Measurements from ENCODE around the gene LCN6.

The LCN6 gene

DNA sequence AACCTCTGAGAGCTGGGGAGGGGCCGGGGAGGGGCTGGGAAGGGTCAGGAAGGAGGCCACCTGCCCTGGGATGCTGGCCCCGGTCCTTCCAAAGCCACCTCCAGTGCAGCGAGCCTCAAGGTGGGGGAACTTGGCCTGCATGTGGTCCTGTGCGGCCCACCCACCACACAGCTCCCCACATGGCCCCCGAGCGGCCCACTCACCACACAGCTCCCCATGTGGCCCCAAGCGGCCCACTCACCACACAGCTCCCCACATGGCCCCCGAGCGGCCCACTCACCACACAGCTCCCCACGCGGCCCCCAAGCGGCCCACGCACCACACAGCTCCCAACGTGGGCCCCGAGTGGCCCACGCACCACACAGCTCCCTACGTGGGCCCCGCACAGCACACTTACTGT, 3.6 kb downstream of the LCN6 start:
- DNase-seq (ENCODE audit: low read depth in 2 of 2, low spot score in 1 of 2) = no peak

DNA sequence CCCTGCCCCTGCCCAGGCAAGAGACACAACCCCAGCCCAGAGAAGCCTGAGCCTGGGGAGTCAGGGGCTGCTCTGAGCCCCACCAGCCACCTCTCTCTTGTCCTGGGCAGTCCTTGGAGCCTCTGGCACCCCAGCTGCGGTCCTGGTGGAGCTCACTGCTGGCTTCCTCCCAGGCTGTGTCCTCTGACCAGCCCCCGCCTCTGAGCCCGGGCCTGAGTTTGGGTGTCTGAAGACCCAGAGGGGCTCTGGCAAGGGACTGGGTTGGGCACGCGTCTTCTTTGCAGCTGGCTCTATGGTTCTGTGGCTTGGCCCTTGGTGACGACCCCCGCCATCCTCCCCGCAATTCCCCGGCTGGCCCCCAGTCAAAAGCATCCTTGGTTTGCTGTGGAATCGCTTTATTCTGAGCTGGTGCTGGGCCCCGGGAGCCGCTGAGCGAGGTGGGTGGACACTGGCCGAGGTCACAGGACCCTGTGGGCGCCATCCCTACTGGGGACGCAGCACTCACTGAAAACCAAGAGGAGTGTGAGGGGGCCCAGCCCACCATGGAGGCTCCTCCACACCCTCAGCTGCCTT, 4.6 kb downstream of the LCN6 start:
- DNase-seq (ENCODE audit: low read depth in 2 of 2, low spot score in 1 of 2) = no peak

GRCh38 chr9:136742591-136743391, 5.5 kb downstream of the LCN6 start, which contains the start of gene LCN10:
Gene LCN10 (minus strand): TSS chr9:136742940. CDS start chr9:136742903, 37 bp downstream.
- no peak for DNase-seq (ENCODE audit: low read depth in 2 of 2, low spot score in 1 of 2)

DNA sequence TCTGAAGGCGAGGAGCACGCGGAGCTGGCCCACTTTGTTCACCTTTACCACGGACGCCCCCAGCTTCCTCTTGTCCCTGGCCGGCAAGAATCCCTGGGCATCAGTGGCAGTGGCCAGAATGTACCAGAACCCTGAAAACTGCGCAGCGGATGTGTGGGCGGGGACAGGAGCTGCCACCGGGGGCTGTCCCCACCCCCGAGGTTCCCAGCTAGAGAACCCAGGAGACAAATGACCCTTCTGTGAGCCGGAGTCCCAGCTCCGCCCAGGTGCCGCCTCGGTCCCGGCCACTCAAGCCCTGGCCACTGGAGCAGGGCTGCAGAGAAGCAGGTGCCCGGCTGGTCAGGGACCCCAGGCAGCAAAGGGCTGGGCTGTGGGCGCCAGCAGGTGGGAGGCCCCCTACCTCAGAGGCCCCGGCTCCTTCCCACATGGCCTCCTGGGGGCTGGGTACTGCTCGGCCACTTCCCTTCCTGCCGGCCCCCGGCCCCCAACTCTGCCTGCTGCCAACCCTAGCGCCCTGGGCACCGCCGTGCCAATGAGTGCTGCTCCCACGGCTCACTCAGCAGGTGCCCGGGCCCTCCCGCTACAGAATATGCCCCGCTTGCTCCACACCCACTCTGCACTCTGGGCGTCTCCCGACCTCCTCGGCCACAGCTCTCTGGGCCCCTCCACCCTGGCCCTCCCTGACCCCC, 6.3 kb downstream of the LCN6 start:
- no peak for DNase-seq (ENCODE audit: low read depth in 2 of 2, low spot score in 1 of 2)

DNA sequence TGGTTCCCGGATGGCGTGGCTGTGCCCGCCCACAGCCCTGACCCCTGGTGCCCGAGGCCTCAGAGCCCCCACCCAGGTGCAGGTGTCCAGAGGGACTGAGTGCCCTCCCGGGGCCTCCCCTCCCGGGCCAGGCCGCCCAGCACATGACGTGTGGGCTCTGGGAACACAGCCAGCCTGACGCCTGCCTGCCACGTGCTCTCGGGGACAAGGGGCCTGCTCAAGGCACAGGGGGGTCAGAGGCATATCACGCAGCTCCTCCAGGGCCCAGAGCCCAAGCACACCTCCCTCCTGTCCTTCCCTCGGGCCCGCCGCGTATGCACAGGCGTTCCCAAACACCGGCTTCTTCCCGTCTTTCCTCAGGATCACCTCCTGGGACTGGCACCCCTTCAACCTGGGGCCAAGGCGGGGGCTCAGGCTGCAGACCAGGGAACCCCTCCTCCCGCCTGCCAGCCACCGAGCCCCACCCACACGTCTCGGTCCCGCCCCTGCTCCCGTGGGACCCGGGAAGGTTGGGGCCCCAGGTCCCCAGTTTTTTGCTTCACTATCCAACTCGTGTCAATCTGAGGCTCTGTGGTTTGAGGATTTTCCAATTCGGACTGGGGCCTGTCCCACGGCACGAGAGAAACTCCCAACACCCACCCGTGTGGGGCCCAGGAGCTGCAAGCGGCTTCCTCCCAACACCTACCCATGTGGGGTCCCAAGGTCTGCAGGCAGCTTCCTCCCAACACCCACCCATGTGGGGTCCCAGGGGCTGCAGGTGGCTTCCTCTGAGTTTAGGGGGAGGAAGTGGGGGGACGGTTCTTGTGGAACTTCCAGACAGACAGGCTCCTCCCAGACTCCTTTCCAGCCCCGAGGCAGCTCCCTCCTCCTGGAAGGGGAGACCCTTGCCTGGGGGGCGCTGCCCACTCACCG, 7.1 kb downstream of the LCN6 start:
- no peak for DNase-seq (ENCODE audit: low read depth in 2 of 2, low spot score in 1 of 2)

DNA sequence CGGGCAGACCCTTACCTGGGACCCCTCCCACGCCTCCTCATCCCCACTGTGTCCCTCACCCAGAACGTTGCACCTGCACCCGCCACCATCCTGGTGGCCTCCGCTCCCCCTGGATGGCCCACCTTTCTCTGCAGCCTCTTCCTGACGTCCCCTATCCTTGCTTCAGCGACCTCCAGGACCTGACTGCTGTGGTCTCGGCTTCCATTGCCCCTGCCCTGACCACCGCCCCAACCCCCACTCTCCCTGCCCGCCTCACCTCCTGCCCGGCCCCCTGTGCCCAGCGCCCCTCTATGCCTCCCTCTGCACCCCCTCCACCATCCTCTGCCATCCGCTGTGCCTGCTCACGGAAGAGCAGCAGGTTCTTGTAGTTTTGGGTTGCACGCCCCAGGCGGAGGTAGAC, 7.8 kb downstream of the LCN6 start:
- DNase-seq (ENCODE audit: low read depth in 2 of 2, low spot score in 1 of 2) = no peak

GRCh38 chr9:136740069-136740468, 8.3 kb downstream of the LCN6 start:
- DNase-seq (ENCODE audit: low read depth in 2 of 2, low spot score in 1 of 2) = no peak

DNA sequence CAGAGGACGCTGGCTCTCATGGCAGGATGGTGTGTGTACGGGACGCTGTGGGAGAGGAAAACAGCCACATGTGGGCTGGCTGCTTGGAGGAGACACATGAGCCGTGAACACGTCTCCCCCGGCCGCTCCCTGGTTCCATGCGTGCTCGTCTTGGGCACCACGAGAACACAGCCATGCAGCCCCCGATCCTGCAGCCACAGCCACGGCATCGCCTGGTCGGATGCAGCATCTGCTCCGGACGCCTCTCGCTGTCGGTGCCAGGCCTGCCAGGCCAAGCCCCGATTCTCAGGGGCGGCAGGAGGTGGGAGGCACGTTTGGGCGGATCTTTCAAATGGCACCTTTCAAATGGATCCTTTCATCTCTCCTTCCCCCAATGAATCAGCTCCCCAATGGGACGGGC, 8.8 kb downstream of the LCN6 start:
- DNase-seq (ENCODE audit: low read depth in 2 of 2, low spot score in 1 of 2) = no peak

- no peak for DNase-seq (ENCODE audit: low read depth in 2 of 2, low spot score in 1 of 2)
Observed at GRCh38 chr9:136738960-136739359, 9.4 kb downstream of the LCN6 start.

GRCh38 chr9:136735812-136736480, 12.4 kb downstream of the LCN6 start:
- DNase-seq (ENCODE audit: low read depth in 2 of 2, low spot score in 1 of 2) = no peak

- DNase-seq (ENCODE audit: low read depth in 2 of 2, low spot score in 1 of 2) = no peak
Observed at GRCh38 chr9:136734837-136735496, 13.4 kb downstream of the LCN6 start.

DNA sequence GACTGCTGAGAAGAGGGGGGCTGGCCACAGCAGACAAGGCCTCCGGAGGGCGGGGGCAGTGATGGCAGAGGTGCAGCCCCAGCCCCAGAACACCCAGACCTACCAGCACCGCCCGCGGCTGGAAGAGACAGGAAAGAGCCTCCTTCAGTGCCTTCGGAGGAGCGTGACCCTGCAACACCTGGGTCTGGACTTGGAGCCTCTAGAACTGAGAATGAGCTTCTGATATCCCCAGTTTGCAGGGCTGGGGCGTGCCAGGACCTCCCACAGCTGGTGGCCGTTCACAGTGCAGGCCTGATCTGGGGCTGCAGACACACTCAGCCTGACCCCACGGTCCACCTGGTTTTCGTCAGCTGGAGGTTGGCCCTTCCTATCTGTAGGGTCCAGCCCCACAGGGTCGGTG, 14.7 kb downstream of the LCN6 start:
- no peak for DNase-seq (ENCODE audit: low read depth in 2 of 2, low spot score in 1 of 2)

- no peak for DNase-seq (ENCODE audit: low read depth in 2 of 2, low spot score in 1 of 2)
Observed at GRCh38 chr9:136732444-136733178, 15.7 kb downstream of the LCN6 start.

GRCh38 chr9:136729926-136730325, 18.4 kb downstream of the LCN6 start:
- DNase-seq (ENCODE audit: low read depth in 2 of 2, low spot score in 1 of 2) = no peak

DNA sequence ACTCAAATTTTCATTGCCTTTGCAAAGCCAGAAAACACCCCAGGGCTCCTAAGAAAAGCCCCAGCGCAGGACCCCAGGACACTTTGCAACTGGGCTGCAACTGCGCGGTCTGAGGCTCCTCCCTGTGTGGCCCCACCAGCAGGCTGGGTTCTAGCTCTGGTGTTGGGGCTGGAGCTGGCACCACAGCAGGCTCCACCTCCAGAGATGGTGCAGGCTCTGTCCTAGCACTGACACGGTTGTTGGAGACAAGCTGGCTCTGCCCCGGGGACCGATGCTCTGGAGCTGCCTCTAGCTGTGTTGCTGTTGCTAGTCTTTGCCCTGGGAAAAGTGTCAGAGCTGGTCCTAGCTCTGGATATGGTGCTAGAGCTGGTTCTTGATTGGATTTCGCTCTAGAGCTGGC, 19.2 kb downstream of the LCN6 start:
- no peak for DNase-seq (ENCODE audit: low read depth in 2 of 2, low spot score in 1 of 2)

DNA sequence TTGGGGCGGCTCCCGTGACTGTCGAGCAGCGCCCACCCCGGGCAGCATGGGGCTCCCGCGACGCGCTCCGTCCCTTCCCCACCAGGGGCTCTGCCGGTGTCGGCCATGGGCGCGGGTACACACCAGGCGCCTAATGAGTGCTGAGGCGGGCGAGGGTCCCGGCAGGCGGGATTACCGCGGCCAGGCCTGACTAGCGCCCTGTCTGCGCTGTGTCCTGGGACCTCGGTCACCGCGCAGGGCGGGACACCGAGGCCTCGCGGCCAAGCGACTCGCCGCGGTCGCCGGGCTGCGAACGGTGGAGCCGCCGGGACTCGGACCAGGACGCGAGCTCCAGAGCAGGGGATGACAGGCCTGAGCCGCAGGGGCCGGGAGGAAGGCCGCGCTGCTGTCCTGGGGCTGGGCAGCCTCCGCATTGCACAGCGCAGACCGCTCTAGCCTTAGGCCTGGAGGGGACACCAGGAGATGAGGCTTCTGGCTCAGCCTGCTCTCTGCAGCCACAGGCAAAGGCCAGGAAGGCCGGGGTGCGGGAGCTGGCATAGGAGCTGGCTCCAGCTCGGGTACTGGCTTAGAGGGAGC, 19.7 kb downstream of the LCN6 start:
- DNase-seq (ENCODE audit: low read depth in 2 of 2, low spot score in 1 of 2) = no peak

GRCh38 chr9:136728080-136728547, 20.2 kb downstream of the LCN6 start:
- peak; percentile 88 for DNase-seq (ENCODE audit: low read depth in 2 of 2, low spot score in 1 of 2)

- DNase-seq (ENCODE audit: low read depth in 2 of 2, low spot score in 1 of 2) = peak in 1 of 2 donors; percentile 14
Observed at GRCh38 chr9:136726631-136727191, 21.6 kb downstream of the LCN6 start.

- DNase-seq (ENCODE audit: low read depth in 2 of 2, low spot score in 1 of 2) = no peak
Observed at GRCh38 chr9:136726118-136726517, 22.2 kb downstream of the LCN6 start.
